H9 (cell line): Measurements from ENCODE around the gene OR52N1. TPM values are rescaled to one million over a fixed set of nuclear protein-coding genes. Genes with fewer than 3 reads are reported as not detected.

Experiments used
- DNase-seq: peaks from one replicate; pipeline ENCODE4 v3.0.0-alpha.2; 2017
- H2AFZ ChIP-seq: one replicate; pipeline ENCODE4 v1.6.1; 2013; ENCODE audit warnings: mild to moderate bottlenecking, low read length, control low read depth, moderate library complexity
- H2AK5ac ChIP-seq: 2 replicates; pipeline ENCODE4 v1.6.1; 2013; ENCODE audit warnings: low read length, control low read depth, mixed read lengths; ENCODE audit not compliant: insufficient read length
- H2BK120ac ChIP-seq: one replicate; pipeline ENCODE4 v1.6.1; 2013; ENCODE audit warnings: low read depth, mild to moderate bottlenecking, low read length, control low read depth, inconsistent platforms; ENCODE audit not compliant: poor library complexity, severe bottlenecking
- H2BK12ac ChIP-seq: 2 replicates; pipeline ENCODE4 v1.6.1; 2013; ENCODE audit warnings: low read length, control low read depth, mixed read lengths, low read depth; ENCODE audit not compliant: insufficient read length
- H2BK15ac ChIP-seq: 2 replicates; pipeline ENCODE4 v1.6.1; 2013; ENCODE audit warnings: low read depth, low read length, control low read depth
- H2BK20ac ChIP-seq: one replicate; pipeline ENCODE4 v1.6.1; 2013; ENCODE audit warnings: low read depth, mild to moderate bottlenecking, low read length, control low read depth, inconsistent platforms; ENCODE audit not compliant: poor library complexity, severe bottlenecking
- H2BK5ac ChIP-seq: 2 replicates; pipeline ENCODE4 v1.6.1; 2013; ENCODE audit warnings: low read length, control low read depth, mixed read lengths; ENCODE audit not compliant: insufficient read length
- H3K14ac ChIP-seq: 2 replicates; pipeline ENCODE4 v1.6.1; 2013; ENCODE audit warnings: low read length, control low read depth; ENCODE audit not compliant: insufficient read depth
- H3K18ac ChIP-seq: 2 replicates; pipeline ENCODE4 v1.6.1; 2013; ENCODE audit warnings: low read depth, mild to moderate bottlenecking, mixed read lengths, low read length, control low read depth; ENCODE audit not compliant: insufficient read length
- H3K23ac ChIP-seq: 2 replicates; pipeline ENCODE4 v1.6.1; 2013; ENCODE audit warnings: low read length, control low read depth, mixed read lengths, low read depth; ENCODE audit not compliant: insufficient read length
- H3K23me2 ChIP-seq: 2 replicates; pipeline ENCODE4 v1.6.1; 2013; ENCODE audit warnings: low read depth, mild to moderate bottlenecking, mixed read lengths, low read length, control low read depth; ENCODE audit not compliant: insufficient read length, poor library complexity, severe bottlenecking
- H3K27ac ChIP-seq: 2 replicates; pipeline ENCODE4 v1.5.1; 2013; ENCODE audit warnings: low read length, control low read depth, mixed read lengths, low read depth; ENCODE audit not compliant: insufficient read length
- H3K27me3 ChIP-seq: 2 replicates; pipeline ENCODE4 v1.6.1; 2013; ENCODE audit warnings: low read length, control low read depth, inconsistent platforms; ENCODE audit not compliant: insufficient read depth
- H3K4ac ChIP-seq: 2 replicates; pipeline ENCODE4 v1.6.1; 2013; ENCODE audit warnings: low read depth, mild to moderate bottlenecking, control low read depth, inconsistent platforms, low read length, moderate library complexity
- H3K4me1 ChIP-seq: 2 replicates; pipeline ENCODE4 v1.6.1; 2013; ENCODE audit warnings: low read length, control low read depth, inconsistent platforms; ENCODE audit not compliant: insufficient read depth
- H3K4me2 ChIP-seq: 2 replicates; pipeline ENCODE4 v1.6.1; 2013; ENCODE audit warnings: low read length, control low read depth, mixed read lengths; ENCODE audit not compliant: insufficient read length, insufficient read depth
- H3K56ac ChIP-seq: 2 replicates; pipeline ENCODE4 v1.6.1; 2013; ENCODE audit warnings: low read depth, mild to moderate bottlenecking, mixed read lengths, low read length, control low read depth; ENCODE audit not compliant: insufficient read length
- H3K79me1 ChIP-seq: 2 replicates; pipeline ENCODE4 v1.6.1; 2013; ENCODE audit warnings: low read depth, mild to moderate bottlenecking, moderate library complexity, low read length, control low read depth, inconsistent platforms; ENCODE audit not compliant: insufficient read depth, poor library complexity, severe bottlenecking
- H3K79me2 ChIP-seq: 2 replicates; pipeline ENCODE4 v1.6.1; 2013; ENCODE audit warnings: low read length, control low read depth, inconsistent platforms; ENCODE audit not compliant: insufficient read depth
- H3K9ac ChIP-seq: 2 replicates; pipeline ENCODE4 v1.6.1; 2013; ENCODE audit warnings: low read length, control low read depth, mixed read lengths; ENCODE audit not compliant: insufficient read length; ENCODE audit errors: extremely low read depth
- H3K9me3 ChIP-seq: one replicate; pipeline ENCODE4 v1.6.1; 2013; ENCODE audit warnings: low read depth, low read length, inconsistent platforms; ENCODE audit not compliant: control insufficient read depth
- H3T11ph ChIP-seq: one replicate; pipeline ENCODE4 v1.6.1; 2013; ENCODE audit warnings: mild to moderate bottlenecking, low read length, control low read depth, inconsistent platforms
- H4K20me1 ChIP-seq: one replicate; pipeline ENCODE4 v1.6.1; 2013; ENCODE audit not compliant: control insufficient read depth, insufficient read length, insufficient read depth
- H4K5ac ChIP-seq: 2 replicates; pipeline ENCODE4 v1.6.1; 2013; ENCODE audit warnings: low read depth, mild to moderate bottlenecking, mixed read lengths, low read length, control low read depth; ENCODE audit not compliant: insufficient read length
- H4K8ac ChIP-seq: replicated peaks from 2 replicates; pipeline ENCODE4 v1.6.1; 2013; ENCODE audit warnings: low read length, control low read depth, mixed read lengths, low read depth; ENCODE audit not compliant: insufficient read length
- H4K91ac ChIP-seq: 2 replicates; pipeline ENCODE4 v1.6.1; 2013; ENCODE audit warnings: low read depth, mild to moderate bottlenecking, moderate library complexity, mixed read lengths, low read length, control low read depth; ENCODE audit not compliant: insufficient read length
- H3K27ac Mint-ChIP-seq, 3 experiments: 2 replicates in 2 of 3; 3 replicates in 1 of 3; pipeline ENCODE4 v1.8.0; 2020 to 2021; ENCODE audit warnings: mixed read lengths in 3 of 3, mild to moderate bottlenecking in 1 of 3, moderate library complexity in 1 of 3
- H3K27me3 Mint-ChIP-seq: 2 replicates; pipeline ENCODE4 v1.8.0; 2021; ENCODE audit warnings: low read depth, mild to moderate bottlenecking, moderate library complexity, mixed read lengths
- H3K36me3 Mint-ChIP-seq, 3 experiments: 2 replicates in 2 of 3; 3 replicates in 1 of 3; pipeline ENCODE4 v1.8.0; 2020 to 2021; ENCODE audit warnings: low read depth in 3 of 3, mixed read lengths in 3 of 3; ENCODE audit not compliant: insufficient read depth in 1 of 3
- H3K4me1 Mint-ChIP-seq, 2 experiments: 2 replicates each; pipeline ENCODE4 v1.8.0; 2020; ENCODE audit warnings: mixed read lengths in 2 of 2
- H3K4me3 Mint-ChIP-seq, 2 experiments: 2 replicates in 1 of 2; 3 replicates in 1 of 2; pipeline ENCODE4 v1.8.0; 2020 to 2021; ENCODE audit warnings: mild to moderate bottlenecking in 2 of 2, mixed read lengths in 2 of 2, moderate library complexity in 1 of 2
- H3K9me3 Mint-ChIP-seq, 2 experiments: 2 replicates in 1 of 2; 3 replicates in 1 of 2; pipeline ENCODE4 v1.8.0; 2020; ENCODE audit warnings: mild to moderate bottlenecking in 2 of 2, mixed read lengths in 2 of 2, moderate library complexity in 1 of 2
- CTCF ChIP-seq: fragments of 200-600 bp; sonication (generic); conservative IDR thresholded peaks from 3 replicates; pipeline ENCODE4 v1.8.0; 2021; ENCODE audit warnings: antibody characterized with exemption, mild to moderate bottlenecking
- WGBS: extraction: QIAGEN DNeasy Blood & Tissue Kit; methylation state at CpG from one replicate; pipeline ENCODE4 v1.1.7; 2013; ENCODE audit warnings: missing lambda C conversion rate, low lambda C conversion rate, mixed read lengths; ENCODE audit not compliant: insufficient read length; ENCODE audit errors: extremely low coverage; 5-methylcytosine and 5-hydroxymethylcytosine counted together
- total RNA-seq: library from RNA; stranded (reverse); gene quantifications from 2 replicates; pipeline ENCODE4 v1.2.1, GENCODE V29; 2021

Gene OR52N1
- total RNA-seq, 1 experiment from 2014 or later: not detected

GRCh38 chr11:5746614-5747013 is 44.5 kb downstream of the OR52N1 start:
- no peak overlapping the region for H2BK5ac ChIP-seq
- no peak overlapping the region for H3K4ac ChIP-seq
- no peak overlapping the region for H3T11ph ChIP-seq
- no peak overlapping the region for H3K14ac ChIP-seq
- H4K5ac ChIP-seq: no peak overlapping the region
- WGBS: no CpG with 5 or more reads among the region's 3 CpGs
- no peaks in the 10 kb centered on the region for H3K9me3 ChIP-seq
- H3K79me1 ChIP-seq: no peaks in the 10 kb centered on the region
- DNase-seq: no peak
- no peaks in the 10 kb centered on the region for H4K20me1 ChIP-seq
- H3K36me3 Mint-ChIP-seq: no peaks in the 10 kb centered on the region
- no peak overlapping the region for H3K27ac ChIP-seq
- H4K8ac ChIP-seq: no peak overlapping the region
- no peaks in the 10 kb centered on the region for H3K23me2 ChIP-seq
- no peak overlapping the region for H3K23ac ChIP-seq
- no peak overlapping the region for H2AK5ac ChIP-seq
- H2BK20ac ChIP-seq: no peak overlapping the region
- H3K27ac Mint-ChIP-seq: no peak overlapping the region
- no peak overlapping the region for H3K4me2 ChIP-seq
- no peak overlapping the region for H3K18ac ChIP-seq
- no peaks in the 10 kb centered on the region for H3K4me1 ChIP-seq
- H2BK15ac ChIP-seq: no peak overlapping the region
- H2BK12ac ChIP-seq: no peak overlapping the region
- H2BK120ac ChIP-seq: no peak overlapping the region
- H3K4me1 Mint-ChIP-seq: no peaks in the 10 kb centered on the region
- no peaks in the 10 kb centered on the region for H3K27me3 Mint-ChIP-seq
- H3K79me2 ChIP-seq: no peaks in the 10 kb centered on the region
- H3K27me3 ChIP-seq: no peaks in the 10 kb centered on the region
- H3K9ac ChIP-seq: no peak overlapping the region
- H3K4me3 Mint-ChIP-seq: no peak overlapping the region
- no peaks in the 10 kb centered on the region; a peak in 1 of 5 replicates for H3K9me3 Mint-ChIP-seq
- no peak for TF ChIP-seq CTCF
- H4K91ac ChIP-seq: no peak overlapping the region
- H3K56ac ChIP-seq: no peak overlapping the region
- no peak overlapping the region for H2AFZ ChIP-seq
